Osteocyte (in vitro differentiated cells): Measurements from ENCODE around the gene MRI1. TPM values are rescaled to one million over a fixed set of nuclear protein-coding genes. Genes with fewer than 3 reads are reported as not detected.
"Not testable (repeated sequence)": the region's sequence is repeated elsewhere in the genome, so short reads cannot be mapped to it uniquely, and the experiment has no call there.

Source experiments
- DNase-seq: peaks from one replicate; pipeline ENCODE4 v3.0.0; 2021; ENCODE audit warnings: mixed read lengths; ENCODE audit not compliant: unreplicated experiment; ENCODE audit errors: extremely low spot score
- H3K27ac Mint-ChIP-seq: one replicate; pipeline ENCODE4 v1.8.0; 2021; ENCODE audit warnings: mild to moderate bottlenecking, mixed read lengths; ENCODE audit not compliant: unreplicated experiment
- H3K27me3 Mint-ChIP-seq: one replicate; pipeline ENCODE4 v1.8.0; 2021; ENCODE audit warnings: mixed read lengths; ENCODE audit not compliant: unreplicated experiment
- H3K36me3 Mint-ChIP-seq: one replicate; pipeline ENCODE4 v1.8.0; 2021; ENCODE audit warnings: mixed read lengths; ENCODE audit not compliant: unreplicated experiment
- H3K4me1 Mint-ChIP-seq: one replicate; pipeline ENCODE4 v1.8.0; 2021; ENCODE audit warnings: mixed read lengths; ENCODE audit not compliant: unreplicated experiment
- H3K4me3 Mint-ChIP-seq: one replicate; pipeline ENCODE4 v1.8.0; 2021; ENCODE audit warnings: mild to moderate bottlenecking, moderate library complexity, mixed read lengths; ENCODE audit not compliant: unreplicated experiment
- H3K9me3 Mint-ChIP-seq: one replicate; pipeline ENCODE4 v1.8.0; 2021; ENCODE audit warnings: mixed read lengths; ENCODE audit not compliant: unreplicated experiment
- CTCF ChIP-seq: fragments of 200-600 bp; sonication (generic); IDR thresholded peaks from 2 replicates; pipeline ENCODE4 v1.5.0; 2021; ENCODE audit warnings: antibody characterized with exemption, mild to moderate bottlenecking, moderate library complexity
- total RNA-seq: library from RNA; stranded (reverse); gene quantifications from 2 replicates; pipeline ENCODE4 v1.2.1, GENCODE V29; 2021

Gene MRI1
- total RNA-seq, 1 donor from 2014 or later = 22.5 TPM

DNA sequence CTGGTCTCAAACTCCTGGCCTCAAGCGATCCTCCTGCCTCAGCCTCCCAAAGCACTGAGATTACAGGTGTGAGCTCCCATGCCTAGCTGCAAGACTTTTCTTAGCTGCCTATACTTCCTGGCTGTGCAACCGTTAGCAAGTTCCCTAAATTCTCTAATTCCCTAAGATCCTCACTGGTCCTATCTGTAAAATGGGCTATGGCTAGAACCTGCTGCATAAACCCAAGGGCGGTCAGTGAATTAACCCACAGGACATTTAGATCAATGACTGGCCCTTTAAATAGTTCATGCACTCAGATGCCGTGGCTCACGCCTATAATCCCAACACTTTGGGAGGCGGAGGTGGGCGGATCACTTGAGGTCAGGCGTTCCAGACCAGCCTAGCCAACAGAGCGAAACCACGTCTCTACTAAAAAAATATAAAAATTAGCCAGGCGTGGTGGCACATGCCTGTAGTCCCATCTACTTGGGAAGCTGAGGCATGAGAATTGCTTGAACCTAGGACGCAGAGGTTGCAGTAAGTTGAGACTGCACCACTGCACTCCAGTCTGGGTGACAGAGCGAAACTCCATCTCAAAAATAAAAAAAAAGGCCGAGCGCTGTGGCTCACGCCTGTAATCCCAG, 5.8 kb downstream of the MRI1 start:
- DNase-seq = no peak
- no peak for TF ChIP-seq CTCF
- H3K9me3 Mint-ChIP-seq = no peaks in the 10 kb centered on the region
- H3K4me1 Mint-ChIP-seq = peaks cover 18% of the 10 kb centered on the region
- H3K4me3 Mint-ChIP-seq = no peak overlapping the region
- peaks cover 8% of the 10 kb centered on the region for H3K36me3 Mint-ChIP-seq
- no peaks in the 10 kb centered on the region for H3K27me3 Mint-ChIP-seq
- no peak overlapping the region for H3K27ac Mint-ChIP-seq

DNA sequence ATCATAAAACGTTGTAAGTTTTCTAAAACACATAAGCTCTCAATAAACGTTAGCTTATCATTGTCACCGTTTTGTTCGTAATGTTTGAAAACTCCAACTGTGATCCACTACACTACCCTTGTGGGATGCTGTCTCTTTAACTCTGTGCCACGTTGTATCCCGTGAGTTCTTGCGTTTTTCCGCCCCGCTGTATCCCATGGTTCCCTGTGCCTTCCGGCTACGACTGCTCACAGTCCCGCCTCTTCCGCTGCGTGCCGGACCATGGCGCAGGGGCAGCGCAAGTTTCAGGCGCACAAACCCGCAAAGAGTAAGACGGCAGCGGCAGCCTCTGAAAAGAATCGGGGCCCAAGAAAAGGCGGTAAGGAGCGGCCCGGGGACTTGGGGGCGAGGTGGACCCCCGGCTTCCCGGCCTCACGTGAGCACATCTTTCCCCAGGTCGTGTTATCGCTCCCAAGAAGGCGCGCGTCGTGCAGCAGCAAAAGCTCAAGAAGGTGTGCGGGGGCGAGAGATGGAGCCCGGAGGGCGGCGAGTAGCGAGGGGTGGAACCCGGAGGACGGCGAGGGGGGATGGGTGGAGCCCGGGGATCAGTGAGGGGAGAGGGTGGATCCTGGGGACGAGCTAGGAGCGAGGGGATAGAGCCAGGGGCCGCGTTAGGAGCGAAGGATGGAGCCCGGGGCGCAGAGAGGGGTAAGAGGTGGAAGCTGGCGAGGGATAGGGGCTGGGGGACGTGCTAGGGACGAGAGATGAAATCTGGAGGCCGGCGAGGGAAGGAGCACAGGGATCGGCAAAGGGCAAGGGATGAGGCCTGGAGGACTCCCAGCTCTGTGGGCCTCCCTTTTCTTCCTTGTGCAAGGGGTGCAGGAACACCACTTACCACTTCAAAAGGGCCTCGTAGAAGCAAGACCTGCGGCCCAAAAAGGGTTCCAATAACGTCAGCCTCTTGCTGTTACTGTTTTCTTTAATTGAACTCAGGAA, 10.2 kb downstream of the MRI1 start, which contains the start of gene C19orf53:
Gene C19orf53, plus strand, starts transcription at position 240 of the 975 bp plus-strand sequence. Its CDS starts 22 bp downstream, at position 262.
- no peaks in the 10 kb centered on the region for H3K27me3 Mint-ChIP-seq
- H3K9me3 Mint-ChIP-seq = no peaks in the 10 kb centered on the region
- H3K36me3 Mint-ChIP-seq = peaks cover 26% of the 10 kb centered on the region
- H3K27ac Mint-ChIP-seq = peak within 1 kb of the TSS; percentile 95
- peaks cover 25% of the 10 kb centered on the region for H3K4me1 Mint-ChIP-seq
- H3K4me3 Mint-ChIP-seq = peak within 1 kb of the TSS; percentile 92
- DNase-seq = peak; percentile 94
- no peak for TF ChIP-seq CTCF

GRCh38 chr19:13778398-13778797, 14.1 kb downstream of the MRI1 start:
- Mint-ChIP-seq H3K27ac (no peak overlapping the region), H3K27me3 (no peaks in the 10 kb centered on the region), H3K4me1 (peaks cover 49% of the 10 kb centered on the region), H3K36me3 (peaks cover 19% of the 10 kb centered on the region), H3K9me3 (no peaks in the 10 kb centered on the region), H3K4me3 (no peak overlapping the region)
- DNase-seq = no peak
- TF ChIP-seq CTCF = no peak

DNA sequence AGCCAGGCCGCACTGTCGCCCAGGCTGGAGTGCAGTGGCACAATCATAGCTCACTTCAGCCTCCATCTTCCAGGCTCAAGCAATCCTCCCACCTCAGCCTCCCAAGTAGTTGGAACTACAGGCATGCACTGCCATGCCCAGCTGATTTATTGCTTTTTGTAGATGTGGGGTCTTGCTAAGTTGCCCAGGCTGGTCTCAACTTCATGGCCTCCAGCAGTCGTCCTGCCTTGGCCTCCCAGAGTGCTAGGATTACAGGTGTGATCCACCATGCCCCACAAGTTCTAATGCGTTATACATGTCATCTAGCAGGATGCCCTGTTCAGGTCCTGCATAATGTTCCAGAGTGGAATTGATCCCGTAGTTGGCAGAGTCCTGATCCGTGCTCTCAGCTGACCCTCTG, 14.5 kb downstream of the MRI1 start:
- no peak overlapping the region for H3K4me3 Mint-ChIP-seq
- no peak overlapping the region for H3K27ac Mint-ChIP-seq
- H3K36me3 Mint-ChIP-seq = peaks cover 19% of the 10 kb centered on the region
- no peaks in the 10 kb centered on the region for H3K27me3 Mint-ChIP-seq
- H3K9me3 Mint-ChIP-seq = no peaks in the 10 kb centered on the region
- no peak for TF ChIP-seq CTCF
- no peak for DNase-seq
- H3K4me1 Mint-ChIP-seq = peaks cover 50% of the 10 kb centered on the region

DNA sequence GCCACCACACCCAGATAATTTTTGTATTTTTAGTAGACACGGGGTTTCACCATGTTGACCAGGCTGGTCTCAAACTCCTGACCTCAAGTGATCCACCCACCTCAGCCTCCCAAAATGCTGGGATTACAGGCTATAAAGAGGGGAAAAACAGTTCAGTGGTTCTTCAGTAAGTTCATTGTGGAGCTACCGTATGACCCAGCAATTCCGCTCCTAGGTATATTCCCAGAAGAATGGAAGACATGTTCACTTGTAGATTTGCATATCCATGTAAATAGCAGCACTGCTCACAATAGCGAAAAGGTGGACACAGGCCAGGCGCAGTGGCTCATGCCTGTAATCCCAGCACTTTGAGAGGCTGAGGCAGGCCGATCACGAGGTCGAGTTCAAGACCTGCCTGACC, 15.5 kb downstream of the MRI1 start:
- Mint-ChIP-seq H3K36me3 (peaks cover 19% of the 10 kb centered on the region), H3K4me1 (peaks cover 44% of the 10 kb centered on the region)
- not testable (repeated sequence) for H3K9me3 Mint-ChIP-seq, H3K27me3 Mint-ChIP-seq, H3K27ac Mint-ChIP-seq, H3K4me3 Mint-ChIP-seq, DNase-seq
